ENCODE measurements around the gene DDX10.

DDX10 gene

DNA sequence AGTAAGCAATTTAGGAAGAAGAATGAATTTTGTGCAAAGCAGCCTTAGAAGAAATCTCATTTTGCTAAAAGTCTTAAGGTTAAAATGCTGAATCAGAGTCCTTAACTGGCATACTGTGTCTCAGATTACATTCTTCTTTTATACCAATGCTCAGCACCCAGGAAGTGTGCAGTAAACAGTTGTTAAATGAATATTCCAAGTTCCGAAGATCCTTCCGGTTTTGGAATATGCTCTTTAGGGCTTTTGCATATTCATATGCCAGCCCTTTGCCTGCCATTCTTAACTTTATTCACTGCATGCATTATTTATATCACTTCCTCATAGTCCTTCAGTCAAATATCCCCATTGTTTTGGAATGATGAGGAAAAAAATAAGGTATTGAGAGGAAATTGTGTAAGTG lies 242.0 kb downstream of the DDX10 start:
- no peak for DNase-seq (ENCODE audit: low read depth)

DNA sequence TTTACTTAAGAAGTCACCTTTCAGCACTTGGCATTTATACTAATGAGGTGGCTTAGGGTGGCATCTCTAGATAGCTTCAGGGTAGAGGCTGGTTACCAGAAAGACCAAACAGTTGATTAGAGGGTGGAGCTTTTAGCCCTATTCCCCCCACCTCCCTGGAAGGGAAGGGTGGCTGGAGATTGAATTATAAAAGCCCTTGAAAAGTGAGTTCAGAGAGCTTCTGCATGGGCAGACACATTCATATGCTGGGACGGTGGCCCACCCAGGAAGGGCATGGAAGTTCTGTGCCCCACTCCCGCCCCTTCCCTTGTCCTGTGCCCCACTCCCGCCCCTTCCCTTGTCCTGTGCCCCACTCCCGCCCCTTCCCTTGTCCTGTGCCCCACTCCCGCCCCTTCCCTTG lies 244.2 kb downstream of the DDX10 start:
- DNase-seq (ENCODE audit: low read depth), result no peak

DNA sequence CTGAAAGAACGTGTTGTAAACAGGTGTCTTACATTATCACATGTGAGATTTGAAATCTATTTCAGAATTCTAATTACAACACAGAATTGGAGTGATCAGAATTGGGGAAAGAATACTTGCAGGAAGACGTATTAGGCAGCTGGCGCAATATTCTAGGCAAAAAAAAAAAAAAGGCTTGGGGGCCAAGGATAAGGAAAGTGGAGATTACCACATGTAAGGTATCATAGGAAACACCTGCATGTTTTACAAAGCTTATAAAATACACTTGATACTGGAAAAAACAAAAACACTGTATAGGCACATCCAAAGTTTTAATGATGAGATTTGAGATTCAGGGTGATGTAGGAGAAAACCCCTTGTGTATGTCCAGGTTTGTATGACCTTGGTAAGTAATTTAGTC lies 245.1 kb downstream of the DDX10 start:
- DNase-seq (ENCODE audit: low read depth), result no peak

DNA sequence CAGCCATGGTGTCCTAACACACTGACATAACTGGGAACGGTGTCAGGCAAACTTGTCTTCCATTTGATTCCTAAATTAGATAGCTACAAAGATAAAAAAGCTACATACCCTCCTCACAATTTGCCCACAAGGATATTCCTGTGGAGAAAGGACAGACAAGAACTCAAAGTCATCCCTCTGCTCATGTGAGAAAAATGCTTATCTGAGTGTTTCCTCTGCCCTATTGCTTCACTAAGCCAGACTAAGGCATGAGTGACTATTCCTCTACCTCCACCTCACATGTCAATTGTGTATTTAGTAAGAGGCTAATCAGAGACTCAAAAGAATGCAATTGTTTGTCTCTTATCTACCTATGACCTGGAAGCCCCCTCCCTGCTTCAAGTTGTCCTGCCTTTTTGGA lies 247.7 kb downstream of the DDX10 start:
- no peak for DNase-seq (ENCODE audit: low read depth)

DNA sequence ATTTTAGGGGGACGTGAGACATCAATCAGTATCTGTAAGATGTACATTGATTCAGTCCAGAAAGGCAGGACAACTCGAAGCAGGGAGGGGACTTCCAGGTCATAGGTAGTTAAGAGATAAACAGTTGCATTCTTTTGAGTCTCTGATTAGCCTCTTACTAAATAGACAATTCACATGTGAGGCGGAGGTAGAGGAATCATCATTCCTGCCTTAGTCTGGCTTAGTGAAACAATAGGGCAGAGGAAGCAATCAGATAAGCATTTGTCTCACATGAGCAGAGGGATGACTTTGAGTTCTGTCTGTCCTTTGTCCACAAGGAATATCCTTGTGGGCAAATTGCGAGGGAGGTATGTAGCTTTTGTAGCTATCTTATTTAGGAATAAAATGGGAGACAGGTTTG lies 248.3 kb downstream of the DDX10 start:
- DNase-seq (ENCODE audit: low read depth), result no peak

DNA sequence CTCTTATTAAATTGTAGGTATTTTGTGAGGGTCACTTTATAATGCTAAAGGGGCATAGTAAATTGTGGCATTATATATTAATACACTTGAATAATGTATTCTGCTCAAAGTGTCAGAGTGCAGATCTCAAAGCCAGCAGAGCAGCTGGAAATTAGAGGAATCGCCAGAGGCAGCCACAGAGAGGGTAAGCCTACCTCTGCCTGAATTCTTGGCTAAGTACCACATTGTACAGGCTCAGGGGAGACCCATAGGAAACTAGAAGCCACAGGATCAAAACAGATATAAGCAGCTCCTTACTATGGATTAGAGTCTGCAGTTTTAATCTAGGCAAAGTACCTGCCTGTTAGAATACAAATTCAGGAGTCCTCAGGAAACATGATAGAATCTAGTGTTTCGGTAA lies 249.3 kb downstream of the DDX10 start:
- no peak for DNase-seq (ENCODE audit: low read depth)

DNA sequence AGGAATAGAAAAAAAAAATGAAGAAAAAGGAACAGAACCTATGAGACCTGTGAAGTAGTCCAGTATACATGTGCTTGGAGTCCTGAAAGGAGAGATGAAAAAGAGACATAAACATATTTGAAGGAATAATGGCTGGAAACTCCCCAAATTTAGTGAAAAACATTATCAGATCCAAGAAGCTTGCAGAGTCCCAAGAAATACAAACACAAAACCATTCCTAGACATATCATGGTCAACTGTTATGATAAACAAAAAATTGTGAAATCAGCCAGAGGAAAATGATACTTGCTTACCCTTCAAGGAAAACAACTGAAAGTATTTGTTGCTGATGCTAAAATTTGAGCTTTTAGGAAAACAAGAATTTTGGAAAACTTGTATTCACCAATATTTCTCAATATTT lies 250.1 kb downstream of the DDX10 start:
- no peak for DNase-seq (ENCODE audit: low read depth)

DNA sequence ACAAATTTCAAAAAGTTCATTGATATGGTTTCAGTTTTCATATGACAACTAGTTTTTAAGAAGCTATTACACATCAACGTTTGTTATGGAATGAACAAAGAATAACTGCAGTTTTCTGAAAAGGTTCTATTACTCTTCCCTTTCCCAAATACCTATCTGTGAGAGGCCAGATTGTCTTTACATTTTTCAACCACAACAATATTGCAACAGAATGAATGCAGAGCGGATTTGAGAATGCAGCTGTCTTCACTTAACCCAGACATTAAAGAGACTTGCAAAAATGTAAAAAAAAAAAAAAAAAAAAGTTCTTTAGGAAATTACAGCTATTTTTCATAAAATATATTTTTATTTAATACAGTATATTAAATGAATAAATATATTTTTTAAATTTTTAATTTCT lies 250.8 kb downstream of the DDX10 start:
- no peak for DNase-seq (ENCODE audit: low read depth)

DNA sequence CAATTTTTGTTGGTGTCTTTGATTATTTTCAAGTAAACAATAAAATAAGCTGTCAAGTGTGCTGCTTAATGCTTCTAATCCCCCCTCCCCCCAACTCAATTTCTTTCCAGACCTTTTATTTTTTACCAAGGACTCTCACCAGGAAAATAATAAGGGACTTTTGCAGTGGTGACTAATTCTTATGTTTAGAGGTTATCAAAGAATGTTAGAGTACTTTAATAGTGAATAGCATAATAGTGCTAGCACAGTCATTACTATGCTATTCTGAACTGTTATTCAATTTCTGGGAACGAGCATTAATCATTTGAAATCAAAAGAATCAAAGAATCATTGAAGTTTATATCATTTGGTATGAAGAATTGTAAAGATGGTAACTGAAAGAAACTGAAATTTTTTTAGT lies 251.4 kb downstream of the DDX10 start:
- DNase-seq (ENCODE audit: low read depth), result no peak

DNA sequence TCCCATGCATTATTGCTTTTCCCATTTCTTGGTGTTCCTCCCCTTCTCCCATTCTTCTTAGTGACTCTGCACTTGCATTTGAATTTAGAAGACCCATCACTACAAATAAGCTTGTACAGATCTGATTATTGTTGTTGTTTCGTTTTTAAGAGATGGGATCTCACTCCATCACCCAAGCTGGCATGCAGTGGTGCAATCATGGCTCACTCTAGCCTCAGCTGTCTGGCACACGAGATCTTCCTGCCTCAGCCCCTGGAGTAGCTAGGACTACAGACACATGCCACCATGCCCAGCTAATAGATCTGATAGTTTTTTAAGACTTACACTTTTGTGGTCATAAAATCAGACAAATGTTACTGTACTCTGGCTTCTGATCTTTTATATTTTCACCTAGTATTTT lies 252.1 kb downstream of the DDX10 start:
- no peak for DNase-seq (ENCODE audit: low read depth)

DNA sequence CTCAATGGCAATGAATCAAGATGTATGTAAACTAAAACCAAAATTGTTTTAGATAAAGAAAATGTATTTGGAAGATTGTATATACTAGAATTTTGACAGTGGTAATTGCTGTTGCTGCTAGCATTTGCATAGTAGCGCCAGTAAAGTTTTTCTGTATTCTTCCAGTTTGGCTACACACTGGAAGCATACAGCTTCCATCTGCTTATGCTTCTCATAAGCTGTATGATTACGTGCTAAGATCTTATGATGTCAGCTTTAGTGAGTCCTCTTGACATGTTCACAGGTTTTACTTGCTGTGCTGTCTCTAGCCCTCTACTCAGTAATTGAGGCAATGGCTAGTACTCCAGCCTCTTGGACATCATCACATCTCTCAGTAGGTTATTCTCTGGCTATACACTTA lies 256.3 kb downstream of the DDX10 start:
- DNase-seq (ENCODE audit: low read depth), result no peak

DNA sequence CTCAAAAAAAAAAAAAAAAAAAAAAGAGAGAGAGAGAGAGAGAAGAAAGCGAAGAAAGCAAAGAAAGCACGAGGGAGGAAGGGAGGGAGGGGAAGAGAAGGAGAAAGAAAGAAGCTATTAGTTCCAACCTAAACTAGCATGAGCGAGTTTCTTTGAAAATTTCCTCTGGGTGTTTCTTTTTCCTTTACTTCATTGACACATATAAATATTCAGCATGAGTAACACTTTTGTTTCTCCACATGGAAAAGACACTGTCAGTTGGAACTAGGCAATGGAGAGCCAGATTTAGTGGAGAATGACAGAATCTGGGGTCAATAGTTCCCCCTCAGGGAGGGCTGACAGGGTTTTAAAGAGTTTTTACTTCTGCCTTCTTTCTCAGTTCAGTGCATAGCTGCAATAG lies 257.4 kb downstream of the DDX10 start:
- DNase-seq (ENCODE audit: low read depth), result no peak

DNA sequence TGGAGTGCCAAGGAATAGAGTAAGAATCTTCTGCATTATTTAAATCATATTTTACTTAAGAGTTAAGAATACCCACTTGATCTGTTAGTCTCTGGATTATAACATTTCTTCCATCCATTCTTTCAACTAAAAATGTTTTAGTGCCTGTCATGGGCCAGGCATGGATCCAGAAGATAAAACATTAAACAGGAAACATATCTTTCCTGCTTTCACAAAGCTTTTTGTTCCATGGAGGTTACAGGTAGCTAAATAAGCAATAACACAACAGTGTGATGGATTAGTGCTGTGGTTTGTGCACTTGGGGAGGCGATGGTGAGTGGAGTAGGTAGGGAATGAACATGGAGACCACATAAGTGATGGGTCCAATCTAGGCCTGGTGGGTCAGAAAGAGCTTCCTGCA lies 258.5 kb downstream of the DDX10 start:
- no peak for DNase-seq (ENCODE audit: low read depth)

DNA sequence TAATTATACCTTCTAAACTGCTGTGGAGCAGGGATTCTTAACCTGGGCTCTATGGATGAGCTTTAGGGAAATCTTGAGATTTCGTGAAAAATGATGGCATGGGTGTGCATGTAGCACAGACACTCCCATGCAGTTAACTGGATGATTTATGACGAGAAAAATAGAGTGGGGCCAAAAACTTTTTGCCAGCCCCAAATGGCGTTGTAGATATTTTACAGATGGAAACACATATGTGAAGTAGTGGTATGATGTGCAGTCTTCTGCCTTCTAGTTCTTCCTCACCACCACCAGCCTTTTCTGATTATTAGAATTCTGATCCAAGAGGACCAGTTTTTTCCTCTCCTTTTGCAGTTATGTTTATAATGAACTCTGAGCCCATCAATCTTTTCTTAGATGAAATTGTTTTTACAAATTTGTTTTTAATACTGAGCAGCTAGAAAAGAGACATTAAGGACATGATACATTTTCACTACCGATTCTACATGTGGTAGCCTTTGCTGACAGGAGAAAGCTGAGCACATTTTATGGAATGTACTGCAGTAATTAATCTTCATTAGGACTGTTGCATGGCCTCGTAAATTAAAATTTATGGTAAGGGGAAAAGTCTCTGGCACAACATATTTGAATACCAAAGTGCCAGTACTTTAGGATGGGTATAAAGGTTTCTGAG lies 261.4 kb downstream of the DDX10 start:
- no peak for DNase-seq (ENCODE audit: low read depth)

DNA sequence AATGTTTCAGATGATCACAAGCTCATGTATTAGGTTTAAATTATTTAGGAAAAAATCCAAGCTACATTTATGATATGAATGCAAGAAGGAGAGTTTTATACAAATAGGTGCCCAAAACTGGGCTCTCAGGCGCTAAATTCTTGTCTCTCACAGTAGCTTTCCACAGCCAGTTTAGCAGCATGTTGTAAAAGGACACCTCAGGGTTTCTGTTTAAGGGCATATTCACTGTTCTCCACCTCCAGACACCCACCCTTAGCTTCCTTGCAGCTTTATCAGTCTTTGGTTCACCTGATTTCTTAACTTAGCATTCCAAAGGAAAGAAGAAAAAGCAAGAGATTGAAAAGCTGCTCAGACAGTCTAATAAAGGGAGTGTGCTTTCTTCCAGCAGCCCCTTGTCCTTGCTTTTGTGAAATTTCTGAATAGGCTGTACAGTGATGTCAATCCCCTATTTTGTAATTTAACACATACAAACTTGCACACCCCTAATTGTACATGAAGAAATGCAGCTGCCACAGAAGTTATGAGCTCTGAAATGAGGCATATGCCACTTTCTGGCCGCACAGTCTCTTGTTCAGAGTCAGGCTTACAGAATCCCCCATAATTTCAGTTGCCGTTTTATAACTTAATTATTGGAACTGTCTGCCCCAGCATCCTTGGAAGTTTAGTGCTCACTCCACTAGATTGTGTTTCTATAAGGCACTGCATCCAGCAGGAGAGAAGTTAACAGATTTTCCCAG lies 262.1 kb downstream of the DDX10 start:
- no peak for DNase-seq (ENCODE audit: low read depth)

DNA sequence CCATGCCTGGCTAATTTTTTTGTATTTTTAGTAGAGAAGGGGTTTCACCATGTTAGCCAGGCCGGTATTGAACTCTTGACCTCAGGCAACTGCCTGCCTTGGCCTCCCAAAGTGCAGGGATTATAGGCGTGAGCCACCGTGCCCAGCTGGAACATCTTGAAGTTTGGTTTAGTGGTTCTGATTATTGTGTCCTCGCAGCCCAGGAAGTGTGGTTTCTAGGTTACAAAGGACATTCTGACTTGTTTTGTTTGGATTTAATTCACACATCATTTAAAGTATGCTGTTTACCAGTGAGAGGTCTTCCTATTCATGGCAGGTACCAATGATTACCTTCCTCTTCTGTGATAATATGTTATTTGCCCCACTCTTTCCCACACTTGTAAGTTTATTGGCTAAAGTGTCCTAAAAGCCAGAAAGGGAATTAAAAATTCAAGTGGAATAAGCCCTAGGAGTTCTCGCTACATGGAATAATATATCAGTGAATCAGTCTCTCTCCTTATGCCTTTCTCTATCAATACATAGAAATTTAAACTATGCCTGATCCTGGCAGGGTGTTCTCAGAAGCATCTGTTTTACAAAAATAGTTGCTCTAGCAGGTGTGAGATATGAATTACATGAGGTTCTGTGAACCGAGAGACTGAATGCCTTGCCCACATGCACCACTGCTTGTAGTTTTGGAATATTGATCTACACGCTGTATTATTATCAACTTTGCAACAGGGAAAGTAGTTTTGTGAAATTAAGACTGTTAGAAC lies 263.1 kb downstream of the DDX10 start:
- no peak for DNase-seq (ENCODE audit: low read depth)

DNA sequence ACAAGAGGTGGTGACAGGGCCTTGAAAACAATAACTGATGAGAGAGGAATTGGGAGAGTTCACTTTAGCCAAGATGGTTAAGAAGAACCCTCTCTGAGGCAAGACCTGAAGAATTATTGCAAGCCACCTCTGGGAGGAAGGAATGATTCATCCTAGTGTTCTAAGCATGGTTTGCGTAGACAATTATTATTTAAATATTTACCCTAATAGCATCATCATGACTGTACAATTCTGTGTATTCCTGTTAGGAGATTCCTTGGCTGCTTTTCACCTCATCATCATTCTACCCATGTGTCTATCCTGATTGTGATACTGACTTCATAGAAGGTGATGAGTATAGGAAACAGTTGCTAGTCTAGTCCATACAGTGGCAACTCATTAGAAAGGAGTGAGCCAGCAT lies 264.4 kb downstream of the DDX10 start:
- DNase-seq (ENCODE audit: low read depth), result no peak

DNA sequence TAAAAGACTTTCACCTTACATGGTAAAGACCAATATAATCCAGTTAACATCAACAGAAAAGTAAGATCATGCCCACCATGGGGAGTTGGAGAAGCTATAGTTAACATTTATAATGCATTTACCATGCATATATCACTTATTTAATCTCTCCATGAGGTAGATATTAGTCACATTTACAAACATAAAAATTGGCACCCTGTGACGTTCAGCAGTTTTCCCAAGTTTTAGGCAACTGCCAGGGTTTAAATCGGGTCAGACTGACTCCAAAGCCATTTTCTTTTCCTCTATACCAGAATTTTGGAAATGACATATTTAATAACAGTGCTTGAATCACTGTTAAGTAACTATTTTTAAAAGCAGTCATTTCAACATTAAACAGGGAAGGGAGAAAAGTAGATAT lies 266.3 kb downstream of the DDX10 start:
- DNase-seq (ENCODE audit: low read depth), result no peak

DNA sequence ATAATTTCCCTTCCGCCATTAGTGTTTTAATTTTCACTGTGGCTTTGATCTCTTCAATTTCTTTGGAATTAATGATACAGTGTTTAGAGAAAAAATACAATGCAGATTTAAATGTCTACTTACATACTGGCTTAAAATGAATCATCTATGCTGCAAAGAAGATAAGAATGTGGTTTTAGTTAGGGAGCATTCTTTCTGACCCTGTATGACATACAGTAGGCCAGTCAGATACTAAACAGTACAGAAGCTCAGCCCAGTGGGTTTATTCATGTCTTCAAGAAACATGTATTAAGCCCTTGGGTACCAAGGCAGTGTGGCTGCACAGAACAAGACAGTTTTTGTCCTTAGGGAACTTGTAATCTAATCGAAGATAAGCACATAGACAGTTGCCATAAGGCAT lies 268.8 kb downstream of the DDX10 start:
- no peak for DNase-seq (ENCODE audit: low read depth)

DNA sequence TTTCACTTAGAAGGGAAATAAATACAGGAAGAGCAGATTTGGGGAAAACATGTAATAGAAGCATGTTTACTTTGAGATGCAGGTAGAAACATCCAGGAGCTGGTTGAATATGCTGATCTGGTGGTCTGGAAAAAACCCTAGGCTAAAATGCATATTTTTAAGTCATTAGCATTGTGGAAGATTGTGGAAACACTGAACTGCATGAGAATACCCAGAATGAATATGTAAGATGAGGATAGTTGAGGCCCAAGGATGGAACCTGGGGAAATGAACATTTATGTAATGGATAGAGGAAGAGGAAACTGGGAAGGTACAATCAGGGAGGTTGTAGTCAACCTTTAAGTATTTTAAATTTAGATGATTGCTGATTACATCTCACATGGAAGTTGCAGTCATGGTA lies 269.4 kb downstream of the DDX10 start:
- DNase-seq (ENCODE audit: low read depth), result no peak

DNA sequence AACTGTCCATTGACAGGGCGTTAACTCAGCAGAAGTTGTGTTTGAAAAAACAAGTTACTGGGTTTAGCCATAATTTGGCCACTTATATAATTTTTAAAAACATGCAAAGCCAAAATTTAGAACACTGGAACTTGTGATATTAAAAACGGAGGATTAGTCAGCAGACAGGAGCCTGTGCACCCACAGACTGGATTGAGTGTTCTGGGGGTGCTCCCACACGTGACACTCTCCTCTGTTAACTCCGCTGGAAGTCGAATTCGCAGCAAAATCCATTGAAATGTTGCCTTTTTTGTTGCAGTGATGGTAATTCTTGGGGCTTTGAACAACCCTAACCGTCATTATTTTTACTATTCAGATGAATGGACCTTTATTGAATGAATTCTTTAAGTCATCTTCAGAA lies 269.8 kb downstream of the DDX10 start:
- no peak for DNase-seq (ENCODE audit: low read depth)

DNA sequence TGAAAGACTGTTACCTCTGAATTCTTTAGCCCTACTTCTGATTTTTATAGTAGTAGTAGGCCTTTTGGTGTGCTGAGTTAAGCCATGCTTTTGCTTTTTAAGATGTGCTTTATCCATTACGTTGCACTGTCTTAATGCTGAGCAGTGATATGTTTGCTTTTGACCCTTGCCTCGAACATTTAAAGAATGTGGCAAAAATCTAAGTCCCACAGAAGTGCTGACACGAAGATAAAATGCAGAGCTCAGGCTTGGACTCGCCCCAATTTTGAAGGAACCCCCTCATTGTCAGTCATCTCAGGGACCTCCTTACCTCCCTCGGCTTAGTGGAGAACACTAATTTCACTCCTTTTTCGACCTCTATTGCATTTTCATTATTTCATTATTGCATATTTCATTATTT lies 272.9 kb downstream of the DDX10 start:
- no peak for DNase-seq (ENCODE audit: low read depth)

DNA sequence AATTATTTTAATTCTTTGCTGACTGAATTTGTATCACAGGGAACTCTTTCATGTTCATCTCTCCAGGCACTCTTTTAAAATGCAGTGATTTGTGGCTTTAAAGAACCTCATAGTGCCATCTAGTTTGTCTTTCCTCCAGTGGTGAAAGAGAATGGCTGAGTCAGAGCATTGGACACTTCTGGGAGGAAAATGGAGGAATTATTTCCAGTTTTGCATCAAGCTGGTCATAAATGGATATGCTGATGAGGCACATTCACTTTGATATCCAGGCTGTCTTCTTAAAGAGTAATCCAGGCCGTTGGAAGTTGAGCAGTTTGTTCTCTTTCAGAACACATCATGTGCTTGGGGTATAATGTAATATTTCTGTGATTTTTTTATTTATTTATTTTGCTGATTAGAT lies 273.7 kb downstream of the DDX10 start:
- no peak for DNase-seq (ENCODE audit: low read depth)

Measured in stimulated activated CD8-positive, alpha-beta memory T cell treated with anti-CD3 and anti-CD28 coated beads, Interleukin-15, amount 100 ng/mL, for 24 hours (primary cell).